Activated effector memory CD4-positive, alpha-beta T cell treated with Interleukin-2 at 50 U/mL for 16 hours (primary cell): ENCODE results near the gene ZNF519.

Experiments
- DNase-seq: peaks from one replicate; pipeline ENCODE4 v3.0.0-alpha.2; 2020

Gene ZNF519

GRCh38 chr18:14092625-14093306, 39.5 kb downstream of the ZNF519 start:
- DNase-seq = no peak

GRCh38 chr18:14089781-14090180, 42.5 kb downstream of the ZNF519 start:
- DNase-seq = no peak

- DNase-seq = no peak
Measured at GRCh38 chr18:14089191-14089590, 43.0 kb downstream of the ZNF519 start.

GRCh38 chr18:14086458-14087231, 45.6 kb downstream of the ZNF519 start:
- no peak for DNase-seq

- no peak for DNase-seq
Measured at GRCh38 chr18:14085770-14086457, 46.3 kb downstream of the ZNF519 start.

- DNase-seq = no peak
Measured at GRCh38 chr18:14075196-14075595, 57.0 kb downstream of the ZNF519 start.

GRCh38 chr18:14074187-14074586, 58.0 kb downstream of the ZNF519 start:
- DNase-seq = no peak

- no peak for DNase-seq
Measured at GRCh38 chr18:14053661-14054060, 78.6 kb downstream of the ZNF519 start.
